Stimulated activated CD4-positive, alpha-beta T cell treated with anti-CD3 and anti-CD28 coated beads, Interleukin-1b, Interleukin-23, amount 100 ng/mL, for 1 hour (primary cell): ENCODE results near the gene AP2B1.
"Not testable (repeated sequence)": the region's sequence is repeated elsewhere in the genome, so short reads cannot be mapped to it uniquely, and the experiment has no call there.

Source experiments
- DNase-seq, 2 donors: peaks; one replicate each; pipeline ENCODE4 v3.0.0-alpha.2; 2020; ENCODE audit warnings: low read depth in 2 of 2

The AP2B1 gene

DNA sequence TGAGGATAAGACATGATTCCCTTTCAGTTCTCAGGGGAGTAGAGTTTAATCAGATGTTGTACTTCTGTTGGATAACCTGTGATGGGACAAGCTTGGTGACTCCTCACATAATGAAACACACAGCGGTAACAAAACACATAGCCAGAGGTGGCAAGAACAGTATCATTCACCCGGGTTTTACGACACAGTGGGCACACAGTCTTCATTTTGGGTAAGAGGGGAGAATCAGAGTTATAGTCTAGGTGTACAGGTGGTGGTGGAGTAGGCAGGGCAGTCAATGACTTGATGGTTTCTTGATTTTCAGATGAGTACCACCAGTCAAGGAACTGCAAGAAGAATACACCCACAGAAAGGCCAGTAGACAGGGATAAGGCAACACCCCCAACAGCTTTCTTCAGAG, 11.4 kb upstream of the AP2B1 start:
- no peak for DNase-seq

- no peak for DNase-seq
Measured at GRCh38 chr17:35577830-35578196, 9.3 kb upstream of the AP2B1 start.

DNA sequence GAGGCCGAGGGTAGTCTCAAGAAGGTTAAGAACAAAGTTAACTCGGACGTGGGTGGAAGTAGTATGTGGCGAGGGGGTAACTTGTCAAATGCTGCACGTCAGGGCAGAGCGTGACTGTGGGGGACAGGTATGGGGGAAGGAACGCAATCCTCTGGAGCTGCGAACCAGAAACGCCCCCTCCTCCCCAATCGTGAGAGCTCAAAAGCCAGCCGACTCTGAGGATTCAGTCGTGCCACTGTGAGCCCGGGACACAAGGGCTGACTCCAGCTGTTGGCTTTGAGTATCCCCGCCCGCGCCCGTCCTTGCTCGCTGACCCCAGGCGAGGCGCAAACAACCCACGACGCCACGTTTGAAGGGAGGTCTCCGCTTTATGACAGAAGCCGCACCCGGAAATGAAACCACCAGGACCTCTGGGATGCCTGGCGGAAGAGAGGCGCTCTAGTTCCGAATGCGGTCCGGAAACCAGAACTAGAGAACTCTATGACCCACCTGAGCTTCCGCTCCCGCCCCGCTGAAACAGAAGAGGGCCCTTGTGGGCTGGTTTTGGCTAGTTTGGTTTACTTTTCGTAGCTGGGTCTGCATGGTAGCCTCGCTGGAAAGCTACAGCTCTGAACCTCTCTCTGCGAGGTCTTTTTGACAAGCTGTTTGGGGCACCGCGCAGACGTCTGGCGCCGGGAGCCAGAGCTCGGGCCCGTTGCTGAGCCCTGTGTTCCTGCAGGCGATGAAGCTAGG, 8.8 kb upstream of the AP2B1 start, which contains the start of gene PEX12:
Gene PEX12, minus strand, starts transcription at position 375 of the 732 bp plus-strand sequence. CDS start 550 bp downstream, outside the sequence.
- DNase-seq = peak; percentile 64 to 70

- no peak for DNase-seq
Measured at GRCh38 chr17:35578929-35579432, 8.1 kb upstream of the AP2B1 start.

GRCh38 chr17:35584061-35584460, 3.1 kb upstream of the AP2B1 start:
- DNase-seq = no peak

DNA sequence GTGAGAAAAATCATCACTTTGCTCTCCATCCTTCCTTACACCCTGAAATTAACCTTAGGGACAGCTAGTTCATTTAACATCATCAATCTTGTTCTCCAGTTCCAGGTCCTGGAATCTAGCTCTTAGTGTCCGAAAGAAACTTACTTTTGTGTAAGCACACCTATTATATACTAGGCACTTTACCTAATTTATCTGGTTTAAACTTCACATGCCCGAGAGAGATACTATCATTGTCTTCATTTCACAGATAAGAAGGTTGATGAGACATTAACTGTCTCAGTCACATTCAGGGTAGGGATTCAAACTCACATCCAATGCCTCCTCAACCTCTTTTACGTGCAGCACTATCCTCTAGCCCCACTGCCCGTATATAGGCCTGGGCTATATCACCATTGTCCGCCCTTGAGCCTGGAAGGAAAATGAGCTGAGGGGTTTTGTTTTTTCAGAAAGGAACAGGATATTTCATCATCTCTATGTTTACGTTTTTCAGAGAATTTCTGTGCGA, 501 bp upstream of the AP2B1 start:
- DNase-seq = no peak

- no peak for DNase-seq
Measured at GRCh38 chr17:35588196-35588920, 1.2 kb downstream of the AP2B1 start.

DNA sequence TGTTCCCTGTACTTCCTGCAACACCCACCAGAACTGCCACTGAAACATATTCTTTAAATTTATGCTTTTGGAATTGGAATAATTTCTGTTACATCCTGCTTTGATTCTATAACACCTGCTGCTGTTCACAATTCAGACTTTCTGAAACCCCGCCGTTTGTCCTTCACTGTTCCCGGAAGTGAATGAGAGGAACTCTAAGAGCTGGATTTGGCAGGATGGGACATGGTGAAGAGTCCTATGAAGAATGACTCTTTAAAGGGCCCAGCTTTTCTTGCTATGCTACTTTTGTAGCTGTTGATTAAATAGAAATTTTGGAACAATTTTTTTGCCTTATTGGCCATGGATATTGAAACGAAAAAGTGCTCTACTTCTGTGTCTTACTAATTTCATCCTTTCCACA, 8.9 kb downstream of the AP2B1 start:
- DNase-seq = no peak

- no peak for DNase-seq
Measured at GRCh38 chr17:35596530-35597233, 9.6 kb downstream of the AP2B1 start.

DNA sequence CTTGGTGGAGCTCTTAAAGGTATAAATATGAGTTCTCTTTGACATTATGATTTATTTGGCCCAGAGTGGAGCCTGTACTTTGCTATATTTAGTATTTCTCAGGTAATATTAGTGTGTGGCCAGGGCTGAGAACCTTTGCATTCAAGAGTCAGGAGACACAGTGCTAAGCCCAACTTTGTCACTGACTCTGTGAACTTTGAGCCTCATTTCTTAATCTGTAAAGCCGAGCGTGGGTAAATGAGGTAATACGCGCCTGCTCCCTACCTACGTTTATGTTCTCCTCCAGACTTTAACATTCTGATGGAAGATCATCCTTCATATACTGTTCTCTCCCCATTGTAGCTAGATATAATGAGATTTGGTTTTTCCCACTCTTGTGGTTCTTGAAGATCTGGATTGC, 10.5 kb downstream of the AP2B1 start:
- DNase-seq = no peak

GRCh38 chr17:35603674-35604073, 16.6 kb downstream of the AP2B1 start:
- no peak for DNase-seq

GRCh38 chr17:35605678-35606077, 18.6 kb downstream of the AP2B1 start:
- DNase-seq = no peak

GRCh38 chr17:35607239-35607847, 20.2 kb downstream of the AP2B1 start:
- DNase-seq = no peak

DNA sequence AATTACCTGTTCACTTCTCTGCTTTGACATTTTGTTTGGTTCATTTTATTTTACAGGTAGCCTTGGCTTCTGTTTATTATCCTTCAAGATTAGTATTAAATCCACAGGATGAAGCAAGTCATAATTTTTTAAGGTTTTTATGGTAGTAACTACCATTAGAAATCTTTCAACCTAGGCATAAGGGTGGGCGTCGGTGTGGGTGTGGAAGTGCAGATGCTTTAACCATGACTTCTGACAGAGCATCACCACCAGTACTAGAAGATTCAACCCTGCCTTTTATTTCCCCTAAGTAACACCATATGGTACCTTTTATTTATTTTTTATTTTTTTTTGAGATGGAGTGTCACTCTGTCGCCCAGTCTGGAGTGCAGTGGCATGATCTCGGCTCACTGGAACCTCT, 22.7 kb downstream of the AP2B1 start:
- no peak for DNase-seq

DNA sequence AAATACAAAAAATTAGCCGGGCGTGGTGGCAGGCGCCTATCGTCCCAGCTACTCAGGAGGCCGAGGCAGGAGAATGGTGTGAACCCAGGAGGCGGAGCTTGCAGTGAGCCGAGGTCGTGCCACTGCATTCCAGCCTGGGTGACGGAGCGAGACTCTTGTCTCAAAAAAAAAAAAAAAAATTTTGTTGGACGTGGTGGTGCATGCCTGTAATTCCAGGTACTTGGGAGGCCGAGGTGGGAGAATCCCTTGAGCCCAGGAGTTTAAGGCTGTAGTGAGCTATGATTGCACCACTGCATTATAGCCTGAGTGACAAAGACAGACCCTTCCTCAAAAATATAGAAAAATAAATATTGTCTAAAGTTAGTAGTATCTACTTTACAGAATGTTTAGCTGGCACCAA, 23.6 kb downstream of the AP2B1 start:
- DNase-seq = not testable (repeated sequence)

- DNase-seq = no peak
Measured at GRCh38 chr17:35612924-35613521, 25.9 kb downstream of the AP2B1 start.

DNA sequence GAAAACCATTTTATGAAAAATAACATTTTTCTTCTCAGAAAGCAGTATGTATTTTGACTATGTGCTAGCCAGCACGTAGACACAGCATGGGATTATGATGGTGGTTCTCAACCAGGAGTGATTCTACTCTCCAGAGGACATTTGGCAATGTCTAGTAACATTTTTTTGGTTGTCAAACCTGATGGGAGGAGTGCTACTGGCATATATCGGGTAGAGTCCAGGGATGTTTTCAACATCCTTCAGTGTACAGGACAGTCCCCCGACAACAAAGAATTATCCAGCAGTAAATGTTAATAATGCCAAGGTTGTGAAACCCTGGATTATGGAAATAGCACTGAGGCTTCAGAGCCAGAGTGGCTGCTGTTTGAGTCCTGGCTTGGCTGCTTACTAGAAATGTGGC, 27.7 kb downstream of the AP2B1 start:
- no peak for DNase-seq

DNA sequence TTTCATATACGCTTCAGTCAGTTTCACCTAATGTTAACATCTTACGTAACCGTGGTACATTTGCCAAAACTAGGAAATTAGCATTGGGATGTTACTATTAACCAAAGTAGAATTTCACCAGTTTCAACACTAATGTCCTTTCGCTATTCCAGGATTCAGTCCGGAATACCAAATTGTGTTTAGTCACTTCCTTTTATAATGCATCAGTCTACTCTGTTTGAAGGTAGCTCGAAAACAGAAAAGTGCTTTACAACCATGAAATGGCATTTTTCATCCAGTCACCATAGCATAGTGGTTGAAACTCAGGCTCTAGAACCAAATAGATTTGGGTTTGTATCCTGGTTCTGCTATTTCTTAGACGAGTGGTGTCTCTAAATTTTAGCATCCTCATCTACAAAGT, 29.4 kb downstream of the AP2B1 start:
- DNase-seq = no peak

DNA sequence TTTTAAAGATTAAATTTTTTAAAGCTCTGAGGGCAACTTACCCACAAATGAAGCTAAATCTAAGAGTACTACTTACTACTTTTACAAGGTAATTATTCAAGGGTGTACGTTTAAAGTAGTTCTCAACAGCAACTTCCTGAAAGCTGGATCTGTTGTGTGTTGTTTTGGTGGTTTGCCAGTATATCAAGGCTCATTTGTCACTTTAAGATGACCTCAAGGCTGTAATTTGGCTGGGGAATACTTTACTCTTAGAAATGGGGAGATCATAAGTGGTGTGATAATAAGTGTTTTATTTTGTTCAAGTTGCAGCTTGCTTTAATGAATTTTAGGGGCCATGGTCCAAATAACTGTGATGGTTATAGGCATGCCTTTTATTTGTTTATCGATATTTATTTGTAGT, 30.4 kb downstream of the AP2B1 start:
- DNase-seq = no peak

GRCh38 chr17:35618628-35619027, 31.5 kb downstream of the AP2B1 start:
- no peak for DNase-seq

- no peak for DNase-seq
Measured at GRCh38 chr17:35621768-35622167, 34.6 kb downstream of the AP2B1 start.

DNA sequence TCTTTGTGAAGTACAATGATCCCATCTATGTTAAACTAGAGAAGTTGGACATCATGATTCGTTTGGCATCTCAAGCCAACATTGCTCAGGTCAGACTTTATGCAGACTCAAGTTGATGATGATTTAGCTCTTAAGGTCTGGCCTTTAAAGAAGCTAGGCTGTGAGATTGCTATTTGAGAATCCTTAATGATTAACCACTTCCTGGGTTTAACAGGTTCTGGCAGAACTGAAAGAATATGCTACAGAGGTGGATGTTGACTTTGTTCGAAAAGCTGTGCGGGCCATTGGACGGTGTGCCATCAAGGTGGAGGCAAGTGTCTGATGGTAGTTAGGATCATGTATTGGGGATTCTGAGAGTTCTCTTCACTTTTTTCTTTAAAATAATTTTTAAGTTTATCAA, 40.3 kb downstream of the AP2B1 start:
- no peak for DNase-seq
